ENCODE data around the gene PDE9A.

The PDE9A gene

GRCh38 chr21:42733037-42733627 lies 79.7 kb downstream of the PDE9A start:
- H3K36me3 Mint-ChIP-seq (ENCODE audit: low read depth): peaks cover 23% of the 10 kb centered on the region
- no peak for DNase-seq (ENCODE audit: low spot score)
- H3K9me3 Mint-ChIP-seq: peaks cover 9% of the 10 kb centered on the region
- peaks cover 34% of the 10 kb centered on the region for H3K4me1 Mint-ChIP-seq (ENCODE audit: low read depth)
- no peaks in the 10 kb centered on the region for H3K27me3 Mint-ChIP-seq (ENCODE audit: low read depth)
- no peak overlapping the region for H3K4me3 Mint-ChIP-seq
- no peak overlapping the region for H3K27ac Mint-ChIP-seq

- Mint-ChIP-seq H3K9me3 (peaks cover 9% of the 10 kb centered on the region), H3K4me1 (ENCODE audit: low read depth) (peaks cover 39% of the 10 kb centered on the region), H3K27ac (peak overlapping the region; percentile 51), H3K4me3 (no peak overlapping the region), H3K36me3 (ENCODE audit: low read depth) (peaks cover 23% of the 10 kb centered on the region), H3K27me3 (ENCODE audit: low read depth) (no peaks in the 10 kb centered on the region)
- DNase-seq (ENCODE audit: low spot score): no peak
These were observed 80.5 kb downstream of the PDE9A start for GRCh38 chr21:42733874-42734273.

GRCh38 chr21:42734323-42734971 lies 81.0 kb downstream of the PDE9A start:
- Mint-ChIP-seq H3K27ac (peak overlapping the region; percentile 85), H3K36me3 (ENCODE audit: low read depth) (peaks cover 19% of the 10 kb centered on the region), H3K4me3 (peak overlapping the region; percentile 71), H3K9me3 (peaks cover 3% of the 10 kb centered on the region), H3K4me1 (ENCODE audit: low read depth) (peaks cover 38% of the 10 kb centered on the region), H3K27me3 (ENCODE audit: low read depth) (no peaks in the 10 kb centered on the region)
- DNase-seq (ENCODE audit: low spot score): no peak

- DNase-seq (ENCODE audit: low spot score): no peak
- Mint-ChIP-seq H3K27ac (no peak overlapping the region), H3K4me1 (ENCODE audit: low read depth) (peaks cover 35% of the 10 kb centered on the region), H3K27me3 (ENCODE audit: low read depth) (no peaks in the 10 kb centered on the region), H3K4me3 (peak overlapping the region; percentile 71), H3K9me3 (no peaks in the 10 kb centered on the region), H3K36me3 (ENCODE audit: low read depth) (peaks cover 15% of the 10 kb centered on the region)
These were observed 81.6 kb downstream of the PDE9A start for GRCh38 chr21:42735061-42735460.

GRCh38 chr21:42735944-42736343 lies 82.5 kb downstream of the PDE9A start:
- H3K36me3 Mint-ChIP-seq (ENCODE audit: low read depth): peaks cover 15% of the 10 kb centered on the region
- no peaks in the 10 kb centered on the region for H3K9me3 Mint-ChIP-seq
- no peak overlapping the region for H3K4me3 Mint-ChIP-seq
- DNase-seq (ENCODE audit: low spot score): no peak
- H3K27me3 Mint-ChIP-seq (ENCODE audit: low read depth): no peaks in the 10 kb centered on the region
- H3K4me1 Mint-ChIP-seq (ENCODE audit: low read depth): peaks cover 35% of the 10 kb centered on the region
- H3K27ac Mint-ChIP-seq: no peak overlapping the region

- no peak overlapping the region for H3K4me3 Mint-ChIP-seq
- DNase-seq (ENCODE audit: low spot score): no peak
- H3K27me3 Mint-ChIP-seq (ENCODE audit: low read depth): no peaks in the 10 kb centered on the region
- no peaks in the 10 kb centered on the region for H3K9me3 Mint-ChIP-seq
- peaks cover 35% of the 10 kb centered on the region for H3K4me1 Mint-ChIP-seq (ENCODE audit: low read depth)
- peaks cover 15% of the 10 kb centered on the region for H3K36me3 Mint-ChIP-seq (ENCODE audit: low read depth)
- H3K27ac Mint-ChIP-seq: no peak overlapping the region
These were observed 83.4 kb downstream of the PDE9A start for GRCh38 chr21:42736646-42737350.

- no peaks in the 10 kb centered on the region for H3K27me3 Mint-ChIP-seq (ENCODE audit: low read depth)
- H3K4me3 Mint-ChIP-seq: peak overlapping the region; percentile 73
- H3K4me1 Mint-ChIP-seq (ENCODE audit: low read depth): peaks cover 34% of the 10 kb centered on the region
- peaks cover 12% of the 10 kb centered on the region for H3K36me3 Mint-ChIP-seq (ENCODE audit: low read depth)
- H3K9me3 Mint-ChIP-seq: no peaks in the 10 kb centered on the region
- no peak for DNase-seq (ENCODE audit: low spot score)
- peak overlapping the region; percentile 96 for H3K27ac Mint-ChIP-seq
These were observed 84.7 kb downstream of the PDE9A start for GRCh38 chr21:42737951-42738590.

- no peaks in the 10 kb centered on the region for H3K9me3 Mint-ChIP-seq
- DNase-seq (ENCODE audit: low spot score): no peak
- no peaks in the 10 kb centered on the region for H3K27me3 Mint-ChIP-seq (ENCODE audit: low read depth)
- H3K27ac Mint-ChIP-seq: peak overlapping the region; percentile 65
- H3K4me3 Mint-ChIP-seq: no peak overlapping the region
- H3K4me1 Mint-ChIP-seq (ENCODE audit: low read depth): peaks cover 22% of the 10 kb centered on the region
- peaks cover 4% of the 10 kb centered on the region for H3K36me3 Mint-ChIP-seq (ENCODE audit: low read depth)
These were observed 85.9 kb downstream of the PDE9A start for GRCh38 chr21:42739061-42739931.

- DNase-seq (ENCODE audit: low spot score): no peak
- no peak overlapping the region for H3K4me3 Mint-ChIP-seq
- H3K27me3 Mint-ChIP-seq (ENCODE audit: low read depth): no peaks in the 10 kb centered on the region
- peaks cover 2% of the 10 kb centered on the region for H3K36me3 Mint-ChIP-seq (ENCODE audit: low read depth)
- H3K4me1 Mint-ChIP-seq (ENCODE audit: low read depth): peaks cover 14% of the 10 kb centered on the region
- peak overlapping the region; percentile 3 for H3K27ac Mint-ChIP-seq
- H3K9me3 Mint-ChIP-seq: no peaks in the 10 kb centered on the region
These were observed 87.0 kb downstream of the PDE9A start for GRCh38 chr21:42740405-42740909.

GRCh38 chr21:42741066-42741465 lies 87.6 kb downstream of the PDE9A start:
- Mint-ChIP-seq H3K4me1 (ENCODE audit: low read depth) (peaks cover 16% of the 10 kb centered on the region), H3K36me3 (ENCODE audit: low read depth) (peaks cover under 1% of the 10 kb centered on the region), H3K4me3 (no peak overlapping the region), H3K27me3 (ENCODE audit: low read depth) (no peaks in the 10 kb centered on the region), H3K27ac (no peak overlapping the region), H3K9me3 (no peaks in the 10 kb centered on the region)
- DNase-seq (ENCODE audit: low spot score): no peak

GRCh38 chr21:42744520-42745445 lies 91.4 kb downstream of the PDE9A start:
- peaks cover 13% of the 10 kb centered on the region for H3K4me1 Mint-ChIP-seq (ENCODE audit: low read depth)
- H3K36me3 Mint-ChIP-seq (ENCODE audit: low read depth): no peaks in the 10 kb centered on the region
- no peak overlapping the region for H3K4me3 Mint-ChIP-seq
- H3K27me3 Mint-ChIP-seq (ENCODE audit: low read depth): no peaks in the 10 kb centered on the region
- H3K27ac Mint-ChIP-seq: no peak overlapping the region
- H3K9me3 Mint-ChIP-seq: no peaks in the 10 kb centered on the region
- DNase-seq (ENCODE audit: low spot score): no peak

GRCh38 chr21:42745511-42746239 lies 92.3 kb downstream of the PDE9A start:
- H3K27ac Mint-ChIP-seq: peak overlapping the region; percentile 75
- H3K4me1 Mint-ChIP-seq (ENCODE audit: low read depth): peaks cover 13% of the 10 kb centered on the region
- no peaks in the 10 kb centered on the region for H3K27me3 Mint-ChIP-seq (ENCODE audit: low read depth)
- no peak overlapping the region for H3K4me3 Mint-ChIP-seq
- DNase-seq (ENCODE audit: low spot score): no peak
- no peaks in the 10 kb centered on the region for H3K36me3 Mint-ChIP-seq (ENCODE audit: low read depth)
- H3K9me3 Mint-ChIP-seq: no peaks in the 10 kb centered on the region

All from T-helper 2 cell treated with Interferon-gamma antibody and Interleukin-4, amounts not matched to agents 5 μg/mL and 100 μg/mL, for 36 hours (primary cell).